Measurements from ENCODE around the gene ADAM17. TPM values are rescaled to one million over a fixed set of nuclear protein-coding genes. Genes with fewer than 3 reads are reported as not detected.

ADAM17 gene
- total and polyA plus RNA-seq, 10 donors, result 9.4 to 54.0 (median 32.5) TPM

GRCh38 chr2:9498210-9498609 is 57.4 kb downstream of the ADAM17 start:
- WGBS, 5 donors, result 67 to 93% (median 86%) methylated on average over 1 of the region's 1 CpG
- H3K27me3 ChIP-seq (replicated peaks in 1 of 7), result no peaks in the 10 kb centered on the region
- H3K27ac ChIP-seq, result no peak overlapping the region
- no peak for DNase-seq
- H3K4me1 ChIP-seq, result no peaks in the 10 kb centered on the region
- no peak overlapping the region for H3K4me3 ChIP-seq
- TF ChIP-seq CTCF (IDR thresholded peaks at IDR 0.05 in 8 of 11, conservative IDR thresholded peaks at IDR 0.05 in 3 of 11), result no peak
- TF ChIP-seq POLR2A (IDR thresholded peaks at IDR 0.05), result no peak
- TF ChIP-seq POLR2AphosphoS5 (IDR thresholded peaks at IDR 0.05), result peak in 1 of 3 donors; percentile 12
- intact Hi-C loops (cut with DNase I; ENCODE audit: low total_unique reads), result no loop called here
- H3K36me3 ChIP-seq, result peaks cover 0 to 100% (median 70%) of the 10 kb centered on the region in 6 donors
- no peaks in the 10 kb centered on the region for H3K9me3 ChIP-seq

DNA sequence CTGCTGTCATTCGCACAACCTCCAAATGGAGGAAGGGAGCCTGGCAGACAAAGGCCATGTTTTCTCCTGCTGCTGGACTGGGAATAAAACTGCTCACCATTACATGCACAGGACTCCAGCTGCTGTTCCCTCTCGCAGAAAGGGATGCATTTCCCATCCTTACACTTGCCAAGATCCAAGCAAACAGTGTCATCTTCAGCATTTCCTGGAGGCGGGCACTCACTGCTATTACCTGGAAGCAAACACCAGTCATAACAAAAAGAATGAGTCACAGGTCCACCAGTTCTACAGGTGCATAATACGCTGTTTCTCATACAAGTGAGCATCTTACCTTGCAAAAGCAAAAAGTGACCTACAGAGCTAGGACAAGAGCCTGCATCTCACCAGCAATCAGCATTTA is 58.6 kb downstream of the ADAM17 start:
- no peaks in the 10 kb centered on the region for H3K4me1 ChIP-seq
- WGBS, 5 donors, result 90 to 98% (median 93%) methylated on average over 4 of the region's 4 CpGs
- H3K9me3 ChIP-seq, result no peaks in the 10 kb centered on the region
- intact Hi-C loops (cut with DNase I; ENCODE audit: low total_unique reads), result no loop called here
- DNase-seq, result no peak
- H3K27ac ChIP-seq, result no peak overlapping the region
- TF ChIP-seq POLR2AphosphoS5 (IDR thresholded peaks at IDR 0.05) (no peak), CTCF (IDR thresholded peaks at IDR 0.05 in 8 of 11, conservative IDR thresholded peaks at IDR 0.05 in 3 of 11) (no peak), POLR2A (IDR thresholded peaks at IDR 0.05) (no peak)
- no peaks in the 10 kb centered on the region for H3K27me3 ChIP-seq (replicated peaks in 1 of 7)
- H3K4me3 ChIP-seq, result no peak overlapping the region
- peaks cover 0 to 100% (median 71%) of the 10 kb centered on the region in 6 donors for H3K36me3 ChIP-seq

DNA sequence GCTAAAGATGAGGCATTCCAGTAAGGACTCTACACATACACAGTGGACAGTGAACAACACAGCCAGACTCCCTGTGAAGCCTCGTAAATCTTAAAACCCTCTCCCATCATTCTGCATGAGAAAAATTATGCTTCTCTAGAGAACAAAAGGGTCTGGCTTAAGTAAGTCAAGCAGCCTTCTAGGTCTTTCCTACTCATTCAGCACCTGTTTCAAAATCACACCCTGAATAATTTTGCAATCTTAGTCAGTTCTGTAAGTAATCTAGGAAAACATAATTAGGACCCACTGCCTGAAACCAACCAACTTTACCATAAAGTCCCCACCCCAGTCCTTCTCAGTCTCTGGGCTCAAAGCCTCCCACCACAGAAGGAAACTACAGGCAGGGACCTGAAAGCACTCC is 61.5 kb downstream of the ADAM17 start:
- H3K4me3 ChIP-seq, result no peak overlapping the region
- no peaks in the 10 kb centered on the region for H3K27me3 ChIP-seq (replicated peaks in 1 of 7)
- no peaks in the 10 kb centered on the region for H3K9me3 ChIP-seq
- TF ChIP-seq CTCF (IDR thresholded peaks at IDR 0.05 in 8 of 11, conservative IDR thresholded peaks at IDR 0.05 in 3 of 11), result no peak
- TF ChIP-seq POLR2AphosphoS5 (IDR thresholded peaks at IDR 0.05), result no peak
- no peak for TF ChIP-seq POLR2A (IDR thresholded peaks at IDR 0.05)
- DNase-seq, result no peak
- 92 to 97% (median 95%) methylated on average over 1 of the region's 1 CpG for WGBS, 5 donors
- no peaks in the 10 kb centered on the region for H3K4me1 ChIP-seq
- H3K36me3 ChIP-seq, result peaks cover 0 to 100% (median 86%) of the 10 kb centered on the region in 6 donors
- intact Hi-C loops (cut with DNase I; ENCODE audit: low total_unique reads), result no loop called here
- no peak overlapping the region for H3K27ac ChIP-seq

DNA sequence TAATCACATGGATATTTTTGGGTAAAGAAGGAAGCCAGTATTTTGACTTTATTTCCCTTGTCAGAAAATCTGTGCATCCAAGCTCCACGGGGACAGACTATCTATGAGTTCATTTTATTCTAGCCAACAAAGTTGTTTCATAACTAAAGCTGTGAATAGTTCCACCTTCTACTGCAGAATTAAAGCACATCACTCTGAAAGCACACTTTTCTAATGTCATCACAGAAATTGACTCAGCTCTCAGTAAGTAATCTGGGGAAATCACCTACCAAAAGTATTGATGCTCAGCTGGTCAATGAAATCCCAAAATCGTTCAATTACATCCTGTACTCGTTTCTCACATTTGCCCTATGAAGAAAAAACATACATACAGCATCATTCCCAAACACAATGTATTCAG is 62.2 kb downstream of the ADAM17 start:
- Histone ChIP-seq H3K4me3 (no peak overlapping the region), H3K27me3 (replicated peaks in 1 of 7) (no peaks in the 10 kb centered on the region), H3K4me1 (no peaks in the 10 kb centered on the region), H3K27ac (no peak overlapping the region), H3K9me3 (no peaks in the 10 kb centered on the region), H3K36me3 (peaks cover 0 to 100% (median 91%) of the 10 kb centered on the region in 6 donors)
- intact Hi-C loops (cut with DNase I; ENCODE audit: low total_unique reads), result no loop called here
- WGBS, 5 donors, result 69 to 85% (median 77%) methylated on average over 3 of the region's 3 CpGs
- DNase-seq, result no peak
- TF ChIP-seq POLR2AphosphoS5 (IDR thresholded peaks at IDR 0.05), result no peak
- TF ChIP-seq CTCF (IDR thresholded peaks at IDR 0.05 in 8 of 11, conservative IDR thresholded peaks at IDR 0.05 in 3 of 11), result no peak
- TF ChIP-seq POLR2A (IDR thresholded peaks at IDR 0.05), result no peak

All from spleen (tissue), 11 donors.